GM12865 (cell line): Measurements from ENCODE around the gene LCORL.

Experiments
- DNase-seq: peaks from one replicate; pipeline ENCODE4 v3.0.0; 2010; ENCODE audit warnings: low read depth
- H3K4me3 ChIP-seq: 2 replicates; pipeline ENCODE4 v1.5.1; 2011; ENCODE audit warnings: mild to moderate bottlenecking, low read depth, low read length, control low read depth
- TF ChIP-seq, protein P1 (sequence below): IDR thresholded peaks from 2 replicates; pipeline ENCODE4 v1.5.1; 2011; ENCODE audit warnings: low read length, control low read depth, low read depth, inconsistent platforms; ENCODE audit not compliant: insufficient read depth; ENCODE audit errors: missing control alignments

Gene LCORL

DNA sequence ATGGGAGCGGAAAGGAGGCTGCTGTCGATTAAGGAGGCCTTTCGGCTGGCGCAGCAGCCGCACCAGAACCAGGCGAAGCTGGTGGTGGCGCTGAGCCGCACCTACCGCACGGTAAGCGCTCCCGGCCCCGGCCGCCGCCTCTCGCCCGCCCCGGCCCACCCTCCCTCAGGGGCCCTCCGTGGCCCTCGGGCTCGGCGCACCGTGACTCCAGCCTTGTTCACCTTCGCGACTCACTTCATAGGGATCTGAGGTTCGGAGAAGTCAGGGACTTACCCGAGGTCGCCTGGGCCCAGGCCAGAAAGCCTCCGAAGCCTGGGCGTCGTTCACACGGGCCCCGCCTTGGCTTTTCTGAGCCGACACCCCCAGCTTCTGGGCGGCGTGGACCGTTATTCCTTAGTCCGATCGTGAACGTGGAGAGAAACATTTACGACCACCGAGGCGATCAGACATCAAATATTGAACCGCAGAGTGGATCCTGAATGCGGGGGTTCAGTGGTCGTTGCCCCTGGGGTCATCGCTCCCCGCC lies 210.4 kb downstream of the LCORL start:
- peak; percentile 55 for DNase-seq
- TF ChIP-seq, protein P1, sequence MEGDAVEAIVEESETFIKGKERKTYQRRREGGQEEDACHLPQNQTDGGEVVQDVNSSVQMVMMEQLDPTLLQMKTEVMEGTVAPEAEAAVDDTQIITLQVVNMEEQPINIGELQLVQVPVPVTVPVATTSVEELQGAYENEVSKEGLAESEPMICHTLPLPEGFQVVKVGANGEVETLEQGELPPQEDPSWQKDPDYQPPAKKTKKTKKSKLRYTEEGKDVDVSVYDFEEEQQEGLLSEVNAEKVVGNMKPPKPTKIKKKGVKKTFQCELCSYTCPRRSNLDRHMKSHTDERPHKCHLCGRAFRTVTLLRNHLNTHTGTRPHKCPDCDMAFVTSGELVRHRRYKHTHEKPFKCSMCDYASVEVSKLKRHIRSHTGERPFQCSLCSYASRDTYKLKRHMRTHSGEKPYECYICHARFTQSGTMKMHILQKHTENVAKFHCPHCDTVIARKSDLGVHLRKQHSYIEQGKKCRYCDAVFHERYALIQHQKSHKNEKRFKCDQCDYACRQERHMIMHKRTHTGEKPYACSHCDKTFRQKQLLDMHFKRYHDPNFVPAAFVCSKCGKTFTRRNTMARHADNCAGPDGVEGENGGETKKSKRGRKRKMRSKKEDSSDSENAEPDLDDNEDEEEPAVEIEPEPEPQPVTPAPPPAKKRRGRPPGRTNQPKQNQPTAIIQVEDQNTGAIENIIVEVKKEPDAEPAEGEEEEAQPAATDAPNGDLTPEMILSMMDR, result no peak

GRCh38 chr4:17810260-17811077 lies 211.1 kb downstream of the LCORL start, which contains the start of the genes DCAF16 and NCAPG:
TSS of gene DCAF16 (minus strand) at chr4:17810757. CDS start at chr4:17804141, 6,616 bp downstream.
TSS of gene NCAPG (plus strand) at chr4:17810979. CDS start at chr4:17811078, 99 bp downstream.
- DNase-seq, result peak; percentile 100
- peak within 1 kb of the TSS; percentile 73 for H3K4me3 ChIP-seq
- TF ChIP-seq, protein P1, result no peak

More for the DNA sequence above, 210.4 kb downstream of the LCORL start:
- H3K4me3 ChIP-seq, result peak overlapping the region; percentile 73

DNA sequence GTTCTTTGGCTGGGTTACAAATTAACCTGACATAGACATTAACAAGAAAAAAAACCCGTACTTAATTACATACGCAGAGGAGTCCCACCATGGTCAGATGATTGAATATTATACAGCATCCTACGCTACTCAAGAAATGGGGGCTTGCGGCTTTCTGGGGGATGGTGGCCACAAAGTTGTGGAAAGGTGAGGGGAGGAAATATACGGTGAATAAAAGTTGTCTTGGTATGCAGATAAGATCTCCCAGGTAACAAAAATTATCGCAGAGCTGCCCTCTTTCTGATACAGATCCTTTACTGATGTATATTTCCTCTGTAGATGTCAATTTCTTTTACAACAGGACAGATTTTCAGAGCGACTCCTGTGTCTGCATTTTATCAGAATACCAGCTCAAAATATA lies 211.9 kb downstream of the LCORL start:
- TF ChIP-seq, protein P1, result no peak
- peak overlapping the region; percentile 72 for H3K4me3 ChIP-seq
- DNase-seq, result no peak

DNA sequence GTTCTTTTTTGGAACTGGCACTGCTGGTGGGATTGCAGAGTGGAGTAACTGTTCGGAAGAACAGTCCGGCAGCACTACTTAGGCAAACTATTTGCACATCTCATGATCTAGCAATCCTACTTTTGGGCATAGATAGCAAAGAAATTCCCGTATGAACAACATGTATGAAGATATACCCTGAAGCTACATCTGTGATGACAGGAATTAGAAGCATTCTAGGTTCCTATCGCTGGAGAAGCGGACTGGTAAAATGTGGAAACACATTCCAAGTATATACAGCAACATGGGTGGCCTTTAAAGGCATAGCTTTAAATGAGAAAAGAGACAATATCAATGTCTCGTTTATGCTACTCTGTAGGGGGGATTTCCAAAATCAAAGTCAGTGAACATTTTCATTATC lies 214.1 kb downstream of the LCORL start:
- DNase-seq, result no peak
- peak overlapping the region; percentile 72 for H3K4me3 ChIP-seq
- TF ChIP-seq, protein P1, result no peak

GRCh38 chr4:17805580-17806155 lies 215.9 kb downstream of the LCORL start:
- TF ChIP-seq, protein P1, result no peak
- H3K4me3 ChIP-seq, result no peak overlapping the region
- peak; percentile 40 for DNase-seq

- H3K4me3 ChIP-seq, result no peak overlapping the region
- TF ChIP-seq, protein P1, result no peak
- no peak for DNase-seq
These were observed 223.7 kb downstream of the LCORL start for GRCh38 chr4:17797808-17798207.

DNA sequence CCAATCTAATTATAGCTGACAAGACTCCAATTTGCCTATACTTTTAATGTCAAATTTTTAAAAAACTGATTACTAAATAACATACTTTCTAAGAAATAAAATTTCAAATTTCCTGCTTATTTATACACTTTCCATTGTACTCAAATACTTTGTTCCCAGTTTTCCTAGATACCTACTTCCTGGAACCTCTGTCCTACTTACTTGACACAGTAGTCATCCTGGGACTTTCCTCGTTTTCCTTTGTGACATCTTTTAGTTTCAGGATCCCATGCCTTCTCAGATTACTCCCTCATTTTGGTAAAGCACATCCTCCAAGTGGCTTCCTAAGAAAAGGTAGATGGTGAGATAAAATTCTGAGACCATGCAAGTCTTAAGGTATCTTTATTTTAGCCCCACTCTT lies 226.8 kb downstream of the LCORL start:
- TF ChIP-seq, protein P1, result no peak
- no peak overlapping the region for H3K4me3 ChIP-seq
- DNase-seq, result no peak
